ENCODE data around the gene GDF3.

Gene GDF3

DNA sequence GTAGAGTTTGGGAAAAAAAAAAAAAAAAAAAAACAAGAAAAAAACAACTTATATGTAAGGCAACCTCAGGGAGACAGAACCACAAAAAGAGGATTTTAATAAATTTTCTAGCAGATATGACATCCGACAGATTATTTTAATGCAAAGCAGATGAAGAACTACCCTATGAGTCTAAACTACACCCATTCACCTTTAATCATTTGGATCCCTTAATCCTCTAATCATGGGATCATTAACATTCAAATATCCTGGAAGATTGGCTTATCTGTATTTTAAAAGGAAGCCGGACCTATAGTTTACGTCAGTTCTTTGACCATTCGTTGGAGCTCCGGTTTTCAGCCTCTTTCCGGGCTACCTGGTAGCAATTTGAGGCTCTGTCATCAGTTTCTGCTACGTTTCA, 15.6 kb upstream of the GDF3 start, which contains the start of gene DPPA3:
TSS of gene DPPA3 (plus strand) at position 301 of the 400 bp plus-strand sequence. CDS start 138 bp downstream, outside the sequence.
- Histone ChIP-seq H3K27ac (no peak within 1 kb of the TSS), H3K36me3 (ENCODE audit: control insufficient read depth, insufficient read depth, low read length) (no peaks in the 10 kb centered on the region), H3K4me1 (no peaks in the 10 kb centered on the region), H3K4me3 (ENCODE audit: low read depth, low read length) (no peak within 1 kb of the TSS), H3K9ac (no peak within 1 kb of the TSS), H3K27me3 (ENCODE audit: control insufficient read depth, insufficient read depth, low read length) (no peaks in the 10 kb centered on the region), H3K9me3 (ENCODE audit: control insufficient read depth, low read length) (no peaks in the 10 kb centered on the region), H2AFZ (no peak within 1 kb of the TSS), H3K4me2 (ENCODE audit: low read length) (no peak within 1 kb of the TSS), H3K79me2 (no peaks in the 10 kb centered on the region)
- TF ChIP-seq, protein P1, sequence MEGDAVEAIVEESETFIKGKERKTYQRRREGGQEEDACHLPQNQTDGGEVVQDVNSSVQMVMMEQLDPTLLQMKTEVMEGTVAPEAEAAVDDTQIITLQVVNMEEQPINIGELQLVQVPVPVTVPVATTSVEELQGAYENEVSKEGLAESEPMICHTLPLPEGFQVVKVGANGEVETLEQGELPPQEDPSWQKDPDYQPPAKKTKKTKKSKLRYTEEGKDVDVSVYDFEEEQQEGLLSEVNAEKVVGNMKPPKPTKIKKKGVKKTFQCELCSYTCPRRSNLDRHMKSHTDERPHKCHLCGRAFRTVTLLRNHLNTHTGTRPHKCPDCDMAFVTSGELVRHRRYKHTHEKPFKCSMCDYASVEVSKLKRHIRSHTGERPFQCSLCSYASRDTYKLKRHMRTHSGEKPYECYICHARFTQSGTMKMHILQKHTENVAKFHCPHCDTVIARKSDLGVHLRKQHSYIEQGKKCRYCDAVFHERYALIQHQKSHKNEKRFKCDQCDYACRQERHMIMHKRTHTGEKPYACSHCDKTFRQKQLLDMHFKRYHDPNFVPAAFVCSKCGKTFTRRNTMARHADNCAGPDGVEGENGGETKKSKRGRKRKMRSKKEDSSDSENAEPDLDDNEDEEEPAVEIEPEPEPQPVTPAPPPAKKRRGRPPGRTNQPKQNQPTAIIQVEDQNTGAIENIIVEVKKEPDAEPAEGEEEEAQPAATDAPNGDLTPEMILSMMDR (IDR thresholded peaks at IDR 0.05): no peak

DNA sequence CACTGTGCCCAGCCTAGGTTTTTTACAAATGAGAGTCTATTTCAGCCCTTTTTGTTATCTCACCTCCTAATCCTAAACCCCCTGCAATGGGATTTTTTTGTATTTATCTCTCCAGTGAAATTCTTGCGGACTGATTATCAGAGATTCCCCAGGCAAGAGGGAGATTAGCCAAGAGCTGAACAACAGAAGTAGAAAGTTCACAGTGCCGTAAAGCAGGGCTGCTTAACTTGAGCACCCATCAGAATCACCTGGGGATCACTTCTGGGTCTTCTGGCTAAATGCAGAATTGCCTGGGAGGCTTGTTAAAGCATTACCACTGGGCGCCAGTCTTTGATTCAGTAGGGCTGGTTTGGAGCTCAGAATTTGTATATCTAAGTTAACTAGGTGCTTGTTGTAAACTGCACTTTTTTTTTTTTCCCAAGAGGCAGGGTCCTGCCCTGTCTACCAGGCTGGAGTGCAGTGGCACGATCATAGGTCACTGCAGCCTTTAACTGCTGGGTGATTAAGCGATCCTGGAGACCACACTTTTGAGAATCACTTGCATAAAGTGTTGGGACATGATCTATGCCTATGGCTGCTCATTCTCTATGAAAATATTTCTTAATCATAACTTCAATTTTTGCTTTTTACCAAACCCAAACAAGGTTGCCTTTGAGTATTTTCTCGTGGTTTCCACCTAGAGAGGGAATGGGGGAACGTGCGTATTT, 14.5 kb upstream of the GDF3 start:
- Histone ChIP-seq H3K27me3 (ENCODE audit: control insufficient read depth, insufficient read depth, low read length) (no peaks in the 10 kb centered on the region), H3K9ac (no peak overlapping the region), H3K79me2 (no peaks in the 10 kb centered on the region), H2AFZ (no peak overlapping the region), H3K4me2 (ENCODE audit: low read length) (no peak overlapping the region), H3K9me3 (ENCODE audit: control insufficient read depth, low read length) (no peaks in the 10 kb centered on the region), H3K4me1 (no peaks in the 10 kb centered on the region), H3K4me3 (ENCODE audit: low read depth, low read length) (no peak overlapping the region), H3K27ac (no peak overlapping the region), H3K36me3 (ENCODE audit: control insufficient read depth, insufficient read depth, low read length) (no peaks in the 10 kb centered on the region)
- TF ChIP-seq, protein P1 (IDR thresholded peaks at IDR 0.05): no peak

DNA sequence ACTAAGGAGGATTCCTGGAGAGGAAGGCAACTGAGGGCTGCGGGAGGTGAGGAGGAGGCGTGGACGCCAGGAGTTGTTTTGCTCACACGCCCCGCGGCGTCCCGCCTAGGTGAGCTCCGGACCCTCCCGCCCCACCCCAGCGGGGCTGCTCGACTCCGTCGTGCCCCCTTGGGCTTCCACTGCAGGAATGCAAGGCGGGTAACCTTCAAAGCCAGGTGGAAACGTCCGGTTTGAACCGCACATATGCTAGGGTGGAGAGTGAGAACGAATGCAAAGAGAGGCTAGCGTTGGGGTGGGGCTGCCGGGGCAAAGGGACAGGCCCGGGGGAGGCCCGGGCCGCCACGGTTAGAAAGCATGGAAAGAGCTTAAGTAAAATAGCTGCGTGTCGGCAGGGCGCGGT, 10.3 kb upstream of the GDF3 start:
- Histone ChIP-seq H3K27ac (no peak overlapping the region), H3K27me3 (ENCODE audit: control insufficient read depth, insufficient read depth, low read length) (no peaks in the 10 kb centered on the region), H3K4me1 (no peaks in the 10 kb centered on the region), H3K4me2 (ENCODE audit: low read length) (no peak overlapping the region), H3K79me2 (no peaks in the 10 kb centered on the region), H2AFZ (no peak overlapping the region), H3K36me3 (ENCODE audit: control insufficient read depth, insufficient read depth, low read length) (no peaks in the 10 kb centered on the region), H3K4me3 (ENCODE audit: low read depth, low read length) (no peak overlapping the region), H3K9ac (no peak overlapping the region), H3K9me3 (ENCODE audit: control insufficient read depth, low read length) (no peaks in the 10 kb centered on the region)
- TF ChIP-seq, protein P1 (IDR thresholded peaks at IDR 0.05): no peak

DNA sequence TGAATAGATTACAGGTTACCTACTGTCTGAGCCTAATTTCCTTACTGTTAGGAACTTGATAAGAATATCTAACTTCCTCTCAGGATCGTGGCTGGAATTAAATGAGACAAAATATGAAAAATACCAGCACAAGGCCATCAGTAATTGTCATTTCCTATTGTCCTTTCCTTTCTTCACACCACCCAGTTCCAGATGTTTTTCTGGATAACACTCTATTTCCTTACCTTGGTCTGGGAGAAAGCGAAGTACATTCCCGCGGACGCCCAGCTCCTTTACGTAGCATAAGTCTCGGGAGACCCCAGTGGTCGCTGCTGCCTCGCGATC, 376 bp downstream of the GDF3 start:
- H3K4me3 ChIP-seq (ENCODE audit: low read depth, low read length): no peak overlapping the region
- no peaks in the 10 kb centered on the region for H3K4me1 ChIP-seq
- H3K27me3 ChIP-seq (ENCODE audit: control insufficient read depth, insufficient read depth, low read length): no peaks in the 10 kb centered on the region
- H3K9me3 ChIP-seq (ENCODE audit: control insufficient read depth, low read length): no peaks in the 10 kb centered on the region
- H3K27ac ChIP-seq: no peak overlapping the region
- no peak overlapping the region for H2AFZ ChIP-seq
- TF ChIP-seq, protein P1 (IDR thresholded peaks at IDR 0.05): no peak
- H3K4me2 ChIP-seq (ENCODE audit: low read length): peak overlapping the region; percentile 11
- no peaks in the 10 kb centered on the region for H3K79me2 ChIP-seq
- no peaks in the 10 kb centered on the region for H3K36me3 ChIP-seq (ENCODE audit: control insufficient read depth, insufficient read depth, low read length)
- no peak overlapping the region for H3K9ac ChIP-seq
